GM12891 (cell line): ENCODE measurements around the gene GAL3ST1.

Experiments
- PAX5 ChIP-seq: IDR thresholded peaks from 2 replicates; pipeline ENCODE4 v1.6.1; 2011; ENCODE audit warnings: low read length, moderate library complexity, mild to moderate bottlenecking; ENCODE audit not compliant: insufficient read depth, severe bottlenecking
- POLR2A ChIP-seq: IDR thresholded peaks from 2 replicates; pipeline ENCODE4 v1.6.1; 2011; ENCODE audit warnings: low read depth, low read length, control low read depth
- POLR2AphosphoS5 ChIP-seq: IDR thresholded peaks from 2 replicates; pipeline ENCODE4 v1.6.1; 2011; ENCODE audit warnings: low read depth, low read length, control low read depth
- POU2F2 ChIP-seq: IDR thresholded peaks from 2 replicates; pipeline ENCODE4 v1.6.1; 2011; ENCODE audit warnings: low read depth, mild to moderate bottlenecking, control low read depth, low read length, moderate library complexity
- SPI1 ChIP-seq: IDR thresholded peaks from 2 replicates; pipeline ENCODE4 v1.6.1; 2011; ENCODE audit warnings: low read depth, low read length, control low read depth
- TAF1 ChIP-seq: IDR thresholded peaks from 2 replicates; pipeline ENCODE4 v1.6.1; 2011; ENCODE audit warnings: low read depth, low read length, control low read depth

GRCh38 chr22:30569674-30570202 lies 4.7 kb downstream of the GAL3ST1 start:
- TF ChIP-seq TAF1 (no peak), POLR2AphosphoS5 (no peak), POLR2A (no peak), SPI1 (no peak), POU2F2 (no peak), PAX5 (no peak)
